HUDEP-2 (cell line): ENCODE results near the gene CDH23.

Source experiments
- DNase-seq, 76 experiments: peaks; one replicate each; lab custom pipeline; 2025; ENCODE audit not compliant: unreplicated experiment in 76 of 76; lab: John Stamatoyannopoulos, UW

Gene CDH23

DNA sequence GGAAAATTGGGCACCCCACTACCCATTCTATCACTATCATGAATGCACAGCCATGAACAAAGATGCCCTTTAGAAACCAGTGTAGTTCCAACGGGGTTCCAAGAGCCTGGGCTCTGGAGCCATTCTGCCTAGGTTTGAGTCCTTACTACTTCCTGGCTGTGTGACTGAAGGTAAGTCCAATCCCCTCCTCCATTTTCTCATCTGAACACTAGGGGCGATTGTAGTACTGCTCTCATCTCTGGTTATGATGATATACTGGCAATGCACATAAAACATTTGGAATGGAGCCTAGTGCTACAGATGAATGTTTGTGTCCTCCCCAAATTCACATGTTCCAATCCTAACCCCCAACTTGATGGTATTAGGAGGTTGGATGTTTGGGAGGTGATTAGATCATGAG, 28.1 kb upstream of the CDH23 start:
- peak in 3 of 76 experiments; percentile 4 to 13 (median 5) for DNase-seq

DNA sequence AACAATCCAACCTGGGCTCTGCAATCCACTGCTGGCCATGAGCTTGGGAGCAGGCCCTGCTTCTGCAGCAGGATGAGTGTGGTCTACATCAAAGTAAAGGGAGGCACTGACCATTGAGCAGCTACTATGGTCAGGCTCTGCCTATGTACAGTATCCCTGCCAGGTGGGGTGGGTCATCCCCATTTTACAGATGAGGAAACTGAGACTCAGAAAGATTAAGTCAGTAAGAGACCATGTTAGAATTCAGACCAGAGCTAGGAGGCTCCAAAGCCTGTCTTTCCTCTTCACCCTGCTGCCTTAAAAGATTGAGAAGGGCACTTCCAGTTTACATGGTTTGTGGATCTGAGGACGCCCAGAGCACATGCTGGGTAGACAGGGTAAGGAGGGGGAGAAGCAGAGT, 27.1 kb upstream of the CDH23 start:
- no peak for DNase-seq

- DNase-seq: no peak
Measured at GRCh38 chr10:71370031-71370430, 26.7 kb upstream of the CDH23 start.

GRCh38 chr10:71371750-71372166, 25.0 kb upstream of the CDH23 start:
- DNase-seq: no peak

DNA sequence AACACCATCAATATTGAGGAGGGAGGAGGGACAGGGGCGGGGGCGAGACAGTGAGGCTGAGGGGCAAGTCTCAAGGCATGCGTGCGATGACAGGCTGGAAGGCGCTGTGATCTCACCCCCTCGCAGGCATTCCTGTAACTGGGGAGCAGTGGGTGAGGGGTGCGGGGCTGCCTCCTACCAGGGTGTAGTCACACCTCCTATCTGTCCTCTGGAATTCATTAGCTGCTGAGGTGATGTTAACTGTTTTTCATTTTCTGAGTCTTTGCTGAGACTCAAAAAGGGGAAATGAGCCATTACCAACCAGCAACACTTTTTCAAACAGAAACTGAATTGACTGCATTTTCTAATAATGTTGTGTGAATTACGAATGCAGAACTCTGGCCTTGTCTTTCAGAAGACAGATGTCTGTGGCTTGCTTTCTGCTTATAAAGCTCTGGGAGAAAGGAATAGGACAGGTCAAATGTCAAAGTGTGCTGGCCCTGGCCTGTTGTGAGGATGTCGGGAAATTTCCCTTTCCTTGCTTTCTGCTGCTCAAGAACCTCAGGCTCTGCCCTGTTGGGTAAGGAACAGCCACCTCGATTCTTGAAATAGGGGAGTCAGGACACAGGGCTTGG, 23.7 kb upstream of the CDH23 start:
- no peak for DNase-seq

DNA sequence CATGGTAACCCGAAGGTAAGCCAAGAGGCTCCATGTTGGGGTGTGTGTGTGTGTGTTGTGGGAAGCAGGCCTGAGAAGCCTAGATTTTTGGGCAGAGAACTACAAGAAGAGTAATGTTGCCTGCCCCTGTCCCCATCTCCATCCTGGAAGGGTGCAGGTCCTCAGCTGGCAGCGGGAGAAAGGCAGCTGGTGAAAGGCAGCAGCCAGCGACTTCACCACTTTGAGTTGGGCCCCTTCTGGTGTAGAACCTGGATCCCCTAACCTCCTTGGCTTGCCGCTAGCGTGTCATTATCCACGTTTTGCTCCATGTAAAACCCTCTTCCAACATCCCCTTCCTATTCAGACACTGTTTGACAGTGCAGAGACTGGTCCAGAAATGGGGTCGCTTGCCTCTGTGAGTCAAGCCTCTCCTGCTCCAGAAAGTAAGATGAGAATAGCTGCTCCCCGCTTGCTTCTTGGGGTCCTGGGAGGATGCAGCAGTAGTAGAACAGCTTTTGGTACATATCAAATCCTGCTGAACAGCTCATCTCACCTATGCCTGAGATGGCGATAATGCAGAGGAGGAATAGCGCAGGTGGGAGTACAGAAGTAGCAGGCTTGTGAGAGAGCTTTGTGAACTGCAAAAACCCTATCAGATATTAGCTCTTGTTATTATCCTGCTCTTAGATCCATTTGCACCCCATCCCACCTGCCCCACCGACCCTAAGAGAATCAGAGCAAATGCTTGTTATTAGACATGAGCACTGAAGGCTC, 22.1 kb upstream of the CDH23 start:
- DNase-seq: no peak

GRCh38 chr10:71375952-71376351, 20.8 kb upstream of the CDH23 start:
- no peak for DNase-seq

GRCh38 chr10:71378336-71379117, 18.2 kb upstream of the CDH23 start:
- DNase-seq: no peak

DNA sequence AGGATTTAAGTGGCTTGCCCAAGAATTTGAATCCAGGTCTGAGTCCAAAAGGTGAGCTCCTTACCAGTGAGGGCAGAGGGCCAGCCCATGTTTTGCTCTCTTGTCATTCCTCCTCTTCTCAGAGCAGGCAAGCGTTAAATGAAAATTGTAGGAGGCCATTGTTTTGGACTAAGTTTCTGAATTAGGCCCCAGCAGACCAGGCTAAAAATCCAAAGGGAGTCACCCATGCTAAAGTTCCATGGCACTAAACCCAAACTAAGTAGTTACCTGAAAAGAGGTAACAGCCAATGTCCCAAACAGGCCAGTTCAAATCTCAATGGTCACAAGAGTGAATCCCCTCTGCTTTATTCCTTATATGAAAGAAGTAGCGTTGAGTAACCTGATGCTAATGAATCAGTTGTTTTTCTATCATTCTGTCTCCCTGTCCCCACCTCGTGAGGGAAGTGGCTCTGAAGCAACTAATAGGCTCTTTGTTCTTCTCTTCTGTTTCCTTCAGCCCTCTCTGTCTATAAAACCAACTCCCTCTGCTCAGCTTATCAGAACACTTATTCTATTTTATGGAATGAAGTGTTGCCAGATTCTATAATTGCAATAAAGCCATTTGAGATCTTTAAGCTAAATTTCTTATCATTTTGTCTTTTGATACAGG, 17.5 kb upstream of the CDH23 start:
- DNase-seq: no peak

- no peak for DNase-seq
Measured at GRCh38 chr10:71380841-71381240, 15.9 kb upstream of the CDH23 start.

GRCh38 chr10:71381611-71382010, 15.1 kb upstream of the CDH23 start:
- DNase-seq: no peak

GRCh38 chr10:71382028-71382427, 14.7 kb upstream of the CDH23 start:
- no peak for DNase-seq

DNA sequence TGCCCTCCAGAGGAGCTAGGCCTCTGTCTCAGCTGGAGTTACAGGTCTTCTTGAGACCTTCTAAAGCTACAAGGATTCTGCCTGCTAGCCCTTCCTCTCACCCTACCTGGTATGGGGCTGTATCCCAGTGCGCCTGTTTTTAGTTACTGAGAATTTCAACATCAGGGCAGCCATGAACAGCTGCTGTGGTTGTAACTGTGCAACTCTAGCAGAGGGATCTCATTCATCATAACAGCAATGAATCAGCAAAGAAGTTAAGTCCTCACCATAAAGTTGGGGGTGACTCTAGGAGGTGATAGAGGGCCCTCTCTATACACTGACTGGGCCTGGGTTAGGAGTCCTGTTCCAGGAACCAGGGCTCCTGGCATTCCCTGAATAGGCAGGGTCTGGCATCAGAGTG, 14.0 kb upstream of the CDH23 start:
- no peak for DNase-seq

DNA sequence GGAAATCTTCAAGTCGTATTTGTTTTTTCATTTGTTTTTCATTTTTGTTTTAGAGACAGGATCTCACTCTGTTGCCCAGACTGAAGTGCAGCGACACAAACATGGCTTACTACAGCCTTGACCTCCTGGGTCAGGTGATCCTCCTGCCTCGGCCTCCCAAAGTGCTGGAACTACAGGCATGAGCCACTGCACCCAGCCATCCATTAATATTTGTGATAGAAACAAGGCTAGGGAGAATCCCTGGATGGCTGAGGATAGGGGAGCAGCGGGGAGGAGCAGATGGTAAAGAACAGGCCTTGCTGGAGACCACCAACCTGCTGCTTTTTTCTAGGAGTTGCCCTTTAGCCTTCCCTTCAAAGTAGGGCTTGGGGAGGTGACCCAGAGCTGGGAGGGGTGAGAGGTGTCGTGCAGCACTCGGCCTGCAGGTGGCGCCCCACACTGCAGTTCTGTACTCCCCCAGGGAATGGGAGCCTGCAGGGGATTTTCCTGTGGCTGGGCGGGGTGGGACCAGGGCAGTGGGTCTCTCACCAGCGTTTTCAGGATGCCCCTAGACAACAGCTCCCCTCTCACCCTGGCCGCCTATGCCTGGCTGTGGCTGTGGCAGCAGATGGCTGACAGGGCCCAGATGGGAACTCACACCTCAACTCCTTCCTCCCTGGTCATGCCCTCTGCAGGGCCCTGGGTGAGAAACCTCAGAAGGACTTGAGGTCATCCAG, 12.6 kb upstream of the CDH23 start:
- DNase-seq: peak in 54 of 76 experiments; percentile 3 to 67 (median 38)

DNA sequence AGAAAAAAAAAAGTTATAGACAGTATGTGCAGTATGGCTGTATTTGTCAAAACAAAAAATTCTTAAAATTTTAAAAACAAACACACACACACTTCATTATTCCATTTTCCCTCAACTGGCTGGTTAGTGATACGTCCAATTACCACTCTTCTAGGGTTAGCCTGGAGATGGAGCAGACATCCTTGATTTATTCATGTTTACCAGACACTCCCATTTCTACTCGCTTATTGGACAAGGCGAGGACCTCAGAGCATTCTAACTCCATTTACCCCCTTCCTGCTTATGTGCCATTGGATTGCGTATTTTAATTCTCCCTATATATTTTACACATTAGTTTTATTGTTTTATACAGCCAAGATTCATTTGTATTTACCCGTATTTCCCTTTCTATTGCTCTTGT, 8.5 kb upstream of the CDH23 start:
- DNase-seq: no peak

- DNase-seq: no peak
Measured at GRCh38 chr10:71388583-71389310, 8.0 kb upstream of the CDH23 start.

- DNase-seq: no peak
Measured at GRCh38 chr10:71389768-71390460, 6.8 kb upstream of the CDH23 start.

- no peak for DNase-seq
Measured at GRCh38 chr10:71390461-71390835, 6.3 kb upstream of the CDH23 start.

GRCh38 chr10:71390921-71391690, 5.6 kb upstream of the CDH23 start:
- DNase-seq: no peak
